ENCODE measurements around the gene OR56B1. TPM values are rescaled to one million over a fixed set of nuclear protein-coding genes. Genes with fewer than 3 reads are reported as not detected.

The OR56B1 gene
- polyA plus RNA-seq, 3 donors: 0.04 TPM; not detected in 2

GRCh38 chr11:5698281-5698680 lies 38.0 kb upstream of the OR56B1 start:
- Histone ChIP-seq H3K27ac (ENCODE audit: low read depth in 1 of 2, low read length in 2 of 2) (peak overlapping the region in 1 of 2 donors; percentile 36), H3K36me3 (replicated peaks in 1 of 2; ENCODE audit: control insufficient read depth in 1 of 2, insufficient read depth in 2 of 2, low read length in 2 of 2) (peaks cover 62 to 68% of the 10 kb centered on the region in 2 donors), H2AFZ (ENCODE audit: insufficient read depth, low read depth, low read length, poor library complexity, severe bottlenecking) (no peak overlapping the region), H3K79me2 (ENCODE audit: insufficient read depth, low read length) (peaks cover 72% of the 10 kb centered on the region), H3K4me3 (replicated peaks in 1 of 3; ENCODE audit: low read depth in 2 of 3, low read length in 3 of 3) (no peak overlapping the region), H3K27me3 (ENCODE audit: control insufficient read depth in 2 of 2, insufficient read depth in 2 of 2, low read length in 2 of 2) (no peaks in the 10 kb centered on the region), H3K9me3 (replicated peaks in 1 of 2; ENCODE audit: control insufficient read depth in 1 of 2, insufficient read depth in 1 of 2, low read length in 2 of 2) (no peaks in the 10 kb centered on the region), H3K9ac (ENCODE audit: insufficient read depth, low read length, poor library complexity, severe bottlenecking) (no peak overlapping the region), H4K20me1 (ENCODE audit: insufficient read depth, low read length) (peaks cover 62% of the 10 kb centered on the region), H3K4me2 (replicated peaks; ENCODE audit: extremely low read depth, low read length, poor library complexity, severe bottlenecking) (no peak overlapping the region), H3K4me1 (ENCODE audit: control insufficient read depth in 1 of 2, insufficient read depth in 2 of 2, low read length in 2 of 2) (peaks cover 14 to 30% of the 10 kb centered on the region in 2 donors)
- Mint-ChIP-seq H3K9me3 (no peaks in the 10 kb centered on the region), H3K27ac (peak overlapping the region in 5 of 7 donors; percentile 27 to 66 (median 65)), H3K4me1 (peaks cover 32% of the 10 kb centered on the region), H3K36me3 (peaks cover 64 to 70% of the 10 kb centered on the region in 2 donors), H3K27me3 (ENCODE audit: low read depth in 3 of 3) (no peaks in the 10 kb centered on the region), H3K4me3 (no peak overlapping the region)
- intact Hi-C loops (cut with micrococcal nuclease): no loop called here
- no CpG with 5 or more reads among the region's 7 CpGs for WGBS (ENCODE audit: insufficient coverage)
- TF ChIP-seq CTCF (IDR thresholded peaks at IDR 0.05): no peak
- DNase-seq: no peak

DNA sequence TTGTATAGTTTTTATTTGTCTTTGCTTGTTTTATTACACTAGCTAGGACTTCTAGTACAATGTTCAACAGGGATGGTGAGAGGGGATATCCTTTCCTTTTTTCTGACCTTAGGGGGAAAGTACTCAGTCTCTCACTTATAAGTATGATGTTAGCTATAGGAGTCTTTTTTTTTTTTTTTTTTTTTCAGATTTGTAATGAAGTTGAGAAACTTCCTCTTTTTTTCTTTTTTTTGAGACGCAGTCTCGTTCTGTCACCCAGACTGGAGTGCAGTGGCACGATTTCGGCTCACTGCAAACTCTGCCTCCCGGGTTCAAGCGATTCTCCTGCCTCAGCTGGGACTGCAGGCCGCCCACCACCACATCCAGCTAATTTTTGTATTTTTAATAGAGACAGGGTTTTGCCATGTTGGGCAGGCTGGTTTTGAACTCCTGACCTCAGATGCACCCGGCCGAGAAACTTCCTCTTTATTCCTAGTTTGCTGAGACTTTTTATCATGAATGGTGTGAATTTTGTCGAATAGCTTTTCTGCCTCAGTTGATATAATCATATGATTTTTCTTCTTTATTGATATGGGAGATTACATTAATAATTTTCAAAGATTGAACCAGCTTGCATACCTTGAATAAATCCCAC lies 35.7 kb upstream of the OR56B1 start:
- Histone ChIP-seq H3K4me2 (replicated peaks; ENCODE audit: extremely low read depth, low read length, poor library complexity, severe bottlenecking) (peak overlapping the region; percentile 57), H2AFZ (ENCODE audit: insufficient read depth, low read depth, low read length, poor library complexity, severe bottlenecking) (peak overlapping the region; percentile 46), H3K27me3 (ENCODE audit: control insufficient read depth in 2 of 2, insufficient read depth in 2 of 2, low read length in 2 of 2) (no peaks in the 10 kb centered on the region), H3K9me3 (replicated peaks in 1 of 2; ENCODE audit: control insufficient read depth in 1 of 2, insufficient read depth in 1 of 2, low read length in 2 of 2) (no peaks in the 10 kb centered on the region), H3K79me2 (ENCODE audit: insufficient read depth, low read length) (peaks cover 69% of the 10 kb centered on the region), H3K4me1 (ENCODE audit: control insufficient read depth in 1 of 2, insufficient read depth in 2 of 2, low read length in 2 of 2) (peaks cover 8 to 22% of the 10 kb centered on the region in 2 donors), H3K36me3 (replicated peaks in 1 of 2; ENCODE audit: control insufficient read depth in 1 of 2, insufficient read depth in 2 of 2, low read length in 2 of 2) (peaks cover 67 to 68% of the 10 kb centered on the region in 2 donors), H4K20me1 (ENCODE audit: insufficient read depth, low read length) (peaks cover 60% of the 10 kb centered on the region), H3K9ac (ENCODE audit: insufficient read depth, low read length, poor library complexity, severe bottlenecking) (peak overlapping the region; percentile 60), H3K27ac (ENCODE audit: low read depth in 1 of 2, low read length in 2 of 2) (peak overlapping the region; percentile 42 to 91), H3K4me3 (replicated peaks in 1 of 3; ENCODE audit: low read depth in 2 of 3, low read length in 3 of 3) (peak overlapping the region; percentile 0 to 65 (median 52))
- H3K9me3 Mint-ChIP-seq: no peaks in the 10 kb centered on the region
- peaks cover 72 to 75% of the 10 kb centered on the region in 2 donors for H3K36me3 Mint-ChIP-seq
- no CpG with 5 or more reads among the region's 10 CpGs for WGBS (ENCODE audit: insufficient coverage)
- H3K27ac Mint-ChIP-seq: peak overlapping the region; percentile 95 to 99 (median 98)
- peaks cover 0 to 2% (median 0%) of the 10 kb centered on the region in 3 donors for H3K27me3 Mint-ChIP-seq (ENCODE audit: low read depth in 3 of 3)
- H3K4me1 Mint-ChIP-seq: peaks cover 24% of the 10 kb centered on the region
- intact Hi-C loops (cut with micrococcal nuclease): no loop called here
- peak overlapping the region; percentile 81 to 91 for H3K4me3 Mint-ChIP-seq
- TF ChIP-seq CTCF (IDR thresholded peaks at IDR 0.05): no peak
- DNase-seq: peak; percentile 39 to 61 (median 52)

All from CD14-positive monocyte (primary cell).